HepG2 (cell line): Measurements from ENCODE around the gene UBQLN1. TPM values are rescaled to one million over a fixed set of nuclear protein-coding genes. Genes with fewer than 3 reads are reported as not detected.

ENCODE experiments used
- ARID4A ChIP-seq: sonication (generic); formaldehyde crosslinking; IDR thresholded peaks from 2 replicates; pipeline ENCODE4 v1.5.0; 2020; ENCODE audit warnings: mild to moderate bottlenecking, missing genetic modification reagents, borderline replicate concordance
- BCL6 ChIP-seq: IDR thresholded peaks from 2 replicates; pipeline ENCODE4 v1.6.1; 2016; ENCODE audit warnings: missing genetic modification reagents, missing compliant biosample characterization
- BHLHE40 ChIP-seq: IDR thresholded peaks from 2 replicates; pipeline ENCODE4 v1.6.1; 2011; ENCODE audit warnings: low read length, improper control_type of control experiment
- CEBPB ChIP-seq: IDR thresholded peaks from 2 replicates; pipeline ENCODE4 v1.6.1; 2011; ENCODE audit warnings: low read depth, low read length, improper control_type of control experiment, borderline replicate concordance
- CEBPG ChIP-seq: IDR thresholded peaks from 2 replicates; pipeline ENCODE4 v1.6.1; 2016
- HNRNPK ChIP-seq: fragments of 200-400 bp; formaldehyde crosslinking; IDR thresholded peaks from 2 replicates; pipeline ENCODE4 v1.6.1; 2018; ENCODE audit warnings: low read length, low read depth, moderate library complexity, mild to moderate bottlenecking; ENCODE audit not compliant: poor library complexity, severe bottlenecking
- IKZF5 ChIP-seq: IDR thresholded peaks from 2 replicates; pipeline ENCODE4 v1.6.1; 2018; ENCODE audit warnings: missing genetic modification reagents, mild to moderate bottlenecking, missing compliant biosample characterization
- MIER3 ChIP-seq: IDR thresholded peaks from 2 replicates; pipeline ENCODE4 v1.6.1; 2016; ENCODE audit warnings: missing compliant biosample characterization, borderline replicate concordance
- NFE2L2 ChIP-seq: fragments of 150-350 bp; IDR thresholded peaks from 2 replicates; pipeline ENCODE4 v1.6.1; 2014; ENCODE audit warnings: low read length
- NR2C2 ChIP-seq: sonication (generic); formaldehyde crosslinking; IDR thresholded peaks from 2 replicates; pipeline ENCODE4 v1.4.0; 2020; ENCODE audit warnings: missing genetic modification reagents, mild to moderate bottlenecking, moderate library complexity, borderline replicate concordance
- PAXIP1 ChIP-seq: sonication (generic); formaldehyde crosslinking; conservative IDR thresholded peaks from 2 replicates; pipeline ENCODE4 v1.4.0; 2020; ENCODE audit warnings: mild to moderate bottlenecking, missing genetic modification reagents, moderate library complexity
- RXRA ChIP-seq: sonication (generic); formaldehyde crosslinking; IDR thresholded peaks from 2 replicates; pipeline ENCODE4 v1.5.1; 2020; ENCODE audit warnings: missing genetic modification reagents
- SUZ12 ChIP-seq: fragments of 150-350 bp; IDR thresholded peaks from 2 replicates; pipeline ENCODE4 v1.6.1; 2014; ENCODE audit warnings: low read depth, low read length
- THAP9 ChIP-seq: sonication (generic); formaldehyde crosslinking; IDR thresholded peaks from 2 replicates; pipeline ENCODE4; 2020; ENCODE audit warnings: missing genetic modification reagents, mild to moderate bottlenecking, borderline replicate concordance
- XRCC5 ChIP-seq: fragments of 200-400 bp; formaldehyde crosslinking; optimal IDR thresholded peaks from 2 replicates; pipeline ENCODE3; 2017; ENCODE audit warnings: mild to moderate bottlenecking, low read length
- ZNF619 ChIP-seq: sonication (generic); formaldehyde crosslinking; IDR thresholded peaks from 2 replicates; pipeline ENCODE4 v1.4.0; 2020; ENCODE audit warnings: mild to moderate bottlenecking, missing genetic modification reagents
- ZNF644 ChIP-seq: IDR thresholded peaks from 2 replicates; pipeline ENCODE4 v1.6.1; 2016; ENCODE audit warnings: low read depth
- polyA plus RNA-seq, 8 experiments: library from polyadenylated mRNA; depleted of rRNA in 3 of 8; stranded (reverse) in 7 of 8; unstranded in 1 of 8; fragments of >200 nt; fragmentation: Illumina TruSeq in 4 of 8; extraction: Trizol in 4 of 8; gene quantifications; 2 replicates each; pipeline versions ENCODE4 v1.2.1 to v1.2.3, GENCODE V29; 2011 to 2016; ENCODE audit warnings: low read depth in 4 of 8, missing spikeins in 1 of 8, mixed read lengths in 1 of 8; ENCODE audit not compliant: insufficient read depth in 1 of 8
- total RNA-seq, 5 experiments: library from RNA; depleted of rRNA; stranded (reverse); fragments of >200 nt; fragmentation: Illumina TruSeq; extraction: Trizol; gene quantifications; 2 replicates each; pipeline ENCODE4 v1.2.3, GENCODE V29; 2016; ENCODE audit warnings: low read depth in 1 of 5

The UBQLN1 gene
- total and polyA plus RNA-seq, 2 of the 13 experiments (the other 11 are each of a cell fraction or from before 2014, with no cell fraction given): 78.1 to 83.8 TPM

GRCh38 chr9:83620841-83621636 lies 86.7 kb downstream of the UBQLN1 start (continued):
- TF ChIP-seq IKZF5 (CRISPR knock-in tag) (no peak; the same call in 1 of the 2 replicates), ARID4A (CRISPR knock-in tag) (peak; percentile 44; the same call in 1 of the 2 replicates), NFE2L2 (no peak), ZNF619 (CRISPR knock-in tag) (0 out of 2 replicates have a peak, but pooled peaks have one; percentile 63), HNRNPK (no peak), CEBPB (no peak; the same call in 1 of the 2 replicates), CEBPG (CRISPR knock-in tag) (peak; percentile 20; the same call in 1 of the 2 replicates), SUZ12 (no peak), MIER3 (CRISPR knock-in tag) (0 out of 2 replicates have a peak, but pooled peaks have one; percentile 11), BCL6 (CRISPR knock-in tag) (peak; percentile 25; the same call in 1 of the 2 replicates), BHLHE40 (0 out of 2 replicates have a peak, but pooled peaks have one; percentile 12), XRCC5 (peak; percentile 15), RXRA (CRISPR knock-in tag) (peak; percentile 22; the same call in 1 of the 2 replicates), NR2C2 (CRISPR knock-in tag) (peak; percentile 30; the same call in 1 of the 2 replicates), ZNF644 (0 out of 2 replicates have a peak, but pooled peaks have one; percentile 15), PAXIP1 (CRISPR knock-in tag) (peak; percentile 80), THAP9 (CRISPR knock-in tag) (0 out of 2 replicates have a peak, but pooled peaks have one; percentile 32)
